Bronchial epithelial cell (primary cell): ENCODE measurements around the gene B4GALT5. TPM values are rescaled to one million over a fixed set of nuclear protein-coding genes. Genes with fewer than 3 reads are reported as not detected.

Experiments used
- DNase-seq: peaks from one replicate; pipeline ENCODE4 v3.0.0-alpha.2; 2010; ENCODE audit warnings: low read depth
- FAIRE-seq: peaks from 2 replicates; lab custom pipeline; 2011; peaks lifted over from hg19 to GRCh38; lab: Jason Lieb, UNC
- H3K27me3 ChIP-seq: 2 replicates; pipeline ENCODE4 v1.5.1; 2011; ENCODE audit warnings: low read length; ENCODE audit not compliant: control insufficient read depth, insufficient read depth
- H3K36me3 ChIP-seq: 2 replicates; pipeline ENCODE4 v1.5.1; 2011; ENCODE audit warnings: low read length; ENCODE audit not compliant: control insufficient read depth, insufficient read depth
- H3K4me3 ChIP-seq: 2 replicates; pipeline ENCODE4 v1.5.1; 2011; ENCODE audit warnings: mild to moderate bottlenecking, low read depth, low read length, control low read depth
- CTCF ChIP-seq: IDR thresholded peaks from 2 replicates; pipeline ENCODE4 v1.5.1; 2011; ENCODE audit warnings: mild to moderate bottlenecking, moderate library complexity, low read length, control low read depth, inconsistent platforms; ENCODE audit not compliant: insufficient read depth, severe bottlenecking
- total RNA-seq: library from RNA; depleted of rRNA; stranded (reverse); fragments of >200 nt; gene quantifications from 2 replicates; pipeline ENCODE4 v1.2.1, GENCODE V29; 2014

The B4GALT5 gene
- total RNA-seq, 1 donor from 2014 or later = 9.7 TPM

GRCh38 chr20:49641683-49642656, 71.7 kb downstream of the B4GALT5 start:
- Histone ChIP-seq H3K27me3 (no peaks in the 10 kb centered on the region), H3K36me3 (peaks cover 27% of the 10 kb centered on the region), H3K4me3 (no peak overlapping the region)
- TF ChIP-seq CTCF = no peak
- no peak for FAIRE-seq
- no peak for DNase-seq

- H3K36me3 ChIP-seq = peaks cover 20% of the 10 kb centered on the region
- DNase-seq = no peak
- no peaks in the 10 kb centered on the region for H3K27me3 ChIP-seq
- no peak for FAIRE-seq
- H3K4me3 ChIP-seq = no peak overlapping the region
- no peak for TF ChIP-seq CTCF
Measured at GRCh38 chr20:49637046-49637637, 76.5 kb downstream of the B4GALT5 start.

GRCh38 chr20:49636447-49636846, 77.2 kb downstream of the B4GALT5 start:
- H3K27me3 ChIP-seq = no peaks in the 10 kb centered on the region
- DNase-seq (no peak), FAIRE-seq (no peak)
- peaks cover 15% of the 10 kb centered on the region for H3K36me3 ChIP-seq
- no peak for TF ChIP-seq CTCF
- H3K4me3 ChIP-seq = no peak overlapping the region

GRCh38 chr20:49635866-49636265, 77.8 kb downstream of the B4GALT5 start:
- Histone ChIP-seq H3K4me3 (no peak overlapping the region), H3K27me3 (no peaks in the 10 kb centered on the region), H3K36me3 (peaks cover 9% of the 10 kb centered on the region)
- no peak for TF ChIP-seq CTCF
- FAIRE-seq (no peak), DNase-seq (no peak)

GRCh38 chr20:49635166-49635565, 78.5 kb downstream of the B4GALT5 start:
- FAIRE-seq = no peak
- peaks cover 9% of the 10 kb centered on the region for H3K36me3 ChIP-seq
- H3K27me3 ChIP-seq = no peaks in the 10 kb centered on the region
- no peak for DNase-seq
- H3K4me3 ChIP-seq = no peak overlapping the region
- TF ChIP-seq CTCF = no peak
